GM19240 (cell line): ENCODE data around the gene TTC39A.

Experiments
- DNase-seq: peaks from one replicate; pipeline ENCODE4 v3.0.0; 2011; ENCODE audit warnings: low spot score; ENCODE audit not compliant: insufficient read length

TTC39A gene

DNA sequence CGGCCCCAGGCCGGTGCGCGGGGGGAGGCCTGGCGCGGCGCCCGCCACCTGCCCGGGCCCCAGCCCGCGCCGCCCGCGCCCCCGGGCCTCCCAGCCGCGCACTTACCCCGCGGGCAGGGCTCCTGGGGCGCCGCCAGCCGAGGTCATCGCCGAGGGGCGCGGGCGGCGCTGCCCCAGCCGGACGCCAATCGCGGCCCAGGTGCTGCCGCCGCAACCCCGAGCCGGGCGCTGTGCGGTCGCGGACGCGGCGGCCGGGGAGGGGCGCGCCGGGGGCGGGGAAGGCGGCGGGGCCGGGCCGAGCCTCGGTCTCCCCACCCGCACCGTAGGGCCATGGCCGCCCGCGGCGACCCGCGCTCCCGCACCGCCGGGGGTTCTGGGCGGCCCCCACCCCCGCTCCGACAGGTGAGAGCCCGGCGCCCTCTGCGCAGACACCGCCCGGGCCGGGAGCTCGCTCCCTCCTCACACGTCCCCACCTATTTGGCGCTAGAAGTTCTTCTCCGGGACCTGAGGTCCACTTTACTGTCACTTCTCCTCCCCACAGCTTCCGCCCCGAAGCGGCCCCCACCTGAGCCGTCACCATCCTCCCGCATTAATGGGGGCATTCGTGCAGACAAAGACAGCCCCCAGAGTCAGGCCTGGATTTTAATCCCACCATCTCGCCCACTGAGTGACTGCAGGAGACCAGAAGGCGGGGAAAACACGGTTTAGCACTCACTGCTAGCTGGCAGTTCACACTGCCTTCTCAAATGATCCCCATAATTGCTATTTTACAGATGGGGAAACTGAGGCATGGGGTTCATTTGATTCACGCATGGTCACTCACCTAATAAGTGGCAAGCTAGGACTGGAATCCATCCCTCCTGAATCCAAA lies at the start of gene TTC39A:
TSS of gene TTC39A (minus strand) at position 232 of the 871 bp plus-strand sequence. CDS start at position 147, 85 bp downstream.
- no peak for DNase-seq

DNA sequence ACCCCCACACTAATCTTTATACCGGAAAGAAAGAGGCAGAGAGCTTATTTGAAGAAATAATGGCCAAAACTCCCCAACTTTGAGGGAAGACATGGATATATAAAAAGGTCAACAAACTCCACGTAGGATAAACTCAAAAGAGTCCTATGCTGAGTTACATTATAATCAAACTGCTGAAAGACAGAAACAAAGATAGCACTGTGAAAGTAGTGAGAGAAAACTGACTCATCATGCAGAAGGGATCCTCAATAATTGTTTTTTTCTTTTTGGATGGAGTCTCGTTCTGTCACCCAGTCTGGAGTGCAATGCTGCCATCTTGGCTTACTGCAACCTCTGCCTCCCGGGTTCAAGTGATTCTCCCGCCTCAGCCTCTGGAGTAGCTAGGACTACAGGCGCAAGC lies 48.5 kb upstream of the TTC39A start:
- no peak for DNase-seq

DNA sequence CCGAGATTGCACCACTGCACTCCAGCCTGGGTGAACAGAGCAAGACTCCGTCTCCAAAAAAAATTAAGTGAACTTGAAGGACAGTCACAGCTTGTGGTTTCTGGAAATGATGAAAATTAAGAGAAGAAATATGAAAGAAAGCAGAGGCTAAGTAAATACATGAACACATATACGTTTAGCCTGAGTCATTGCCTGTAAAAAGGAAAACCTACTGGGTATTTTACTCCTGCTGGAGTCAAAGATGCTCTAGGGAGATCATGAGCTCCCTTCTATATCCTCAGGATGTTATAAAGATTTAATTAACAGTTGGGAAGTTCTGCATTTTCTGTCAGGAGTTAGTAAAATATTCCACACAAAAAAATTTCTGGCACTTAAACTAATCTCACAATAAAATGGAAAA lies 43.5 kb upstream of the TTC39A start:
- DNase-seq = no peak

DNA sequence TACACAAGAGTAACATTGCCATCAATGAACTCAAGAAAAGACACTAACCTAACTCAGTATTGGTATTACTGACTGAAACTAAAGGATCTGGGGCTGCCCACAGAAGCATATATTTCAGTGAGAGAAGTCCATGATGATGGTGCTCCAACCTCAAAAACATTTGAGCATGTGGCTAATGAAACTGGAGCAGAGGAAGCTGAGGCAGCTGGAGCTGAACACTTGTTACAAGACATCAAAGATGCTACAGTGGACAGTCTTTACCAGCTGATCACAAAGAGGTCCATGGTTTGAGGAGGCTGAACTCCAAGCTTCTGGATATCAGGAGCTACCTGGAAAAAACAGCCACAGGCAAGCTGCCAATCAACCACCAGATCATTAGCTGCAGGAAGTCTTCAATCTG lies 42.2 kb upstream of the TTC39A start:
- no peak for DNase-seq

DNA sequence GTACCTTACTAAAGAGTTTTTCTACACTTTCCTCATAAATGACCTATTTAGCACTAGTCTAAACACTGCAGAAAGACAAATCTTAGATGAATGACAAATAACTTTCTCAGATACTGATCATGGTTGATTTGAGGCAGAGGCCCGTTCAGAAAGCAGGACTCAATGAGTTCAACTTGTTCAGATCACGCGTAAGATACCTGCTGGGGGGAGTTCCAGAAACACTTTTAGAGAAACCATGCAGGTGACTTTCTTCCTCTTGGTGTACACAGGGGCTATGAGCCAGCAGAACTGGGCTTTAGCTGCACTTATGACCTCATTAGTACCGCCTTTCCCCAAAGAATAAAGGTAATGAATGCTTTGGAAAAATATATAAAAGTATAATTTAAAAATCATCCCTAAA lies 38.8 kb upstream of the TTC39A start:
- no peak for DNase-seq

DNA sequence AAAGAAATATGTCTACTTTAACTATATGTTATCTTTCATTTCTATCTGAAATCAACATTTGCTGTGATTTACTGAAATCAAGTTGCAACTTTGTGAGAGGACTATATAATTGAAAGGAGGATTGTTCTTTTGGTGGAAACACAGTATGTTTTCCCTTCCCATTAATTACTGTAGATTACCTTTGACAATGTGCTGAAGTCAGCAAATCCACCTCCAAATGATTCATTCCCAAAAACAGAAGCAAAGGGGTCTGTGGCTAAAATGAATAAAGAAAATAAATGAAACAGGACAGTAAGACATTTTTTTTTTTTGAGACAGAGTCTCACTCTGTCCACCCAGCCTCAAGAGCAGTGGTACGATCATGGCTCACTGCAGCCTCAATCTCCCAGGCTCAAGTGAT lies 35.4 kb upstream of the TTC39A start:
- no peak for DNase-seq

DNA sequence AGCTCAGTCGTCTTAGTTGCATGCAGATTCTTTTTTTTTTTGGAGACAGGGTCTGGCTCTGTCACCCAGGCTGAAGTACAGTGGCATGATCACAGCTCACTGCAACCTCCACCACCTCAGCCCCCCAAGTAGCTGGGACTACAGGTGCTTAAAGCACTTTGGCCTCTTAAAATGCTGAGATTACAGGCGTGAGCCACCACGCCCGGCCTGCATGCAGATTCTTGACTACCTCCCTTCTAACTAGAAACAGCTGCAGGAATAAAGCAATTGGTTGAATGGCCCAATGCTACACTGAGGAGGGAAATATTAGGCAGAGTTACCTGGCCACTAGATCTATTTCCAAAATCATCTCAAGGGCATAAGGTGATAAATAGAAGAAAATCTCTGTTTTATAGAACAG lies 29.5 kb upstream of the TTC39A start:
- no peak for DNase-seq

DNA sequence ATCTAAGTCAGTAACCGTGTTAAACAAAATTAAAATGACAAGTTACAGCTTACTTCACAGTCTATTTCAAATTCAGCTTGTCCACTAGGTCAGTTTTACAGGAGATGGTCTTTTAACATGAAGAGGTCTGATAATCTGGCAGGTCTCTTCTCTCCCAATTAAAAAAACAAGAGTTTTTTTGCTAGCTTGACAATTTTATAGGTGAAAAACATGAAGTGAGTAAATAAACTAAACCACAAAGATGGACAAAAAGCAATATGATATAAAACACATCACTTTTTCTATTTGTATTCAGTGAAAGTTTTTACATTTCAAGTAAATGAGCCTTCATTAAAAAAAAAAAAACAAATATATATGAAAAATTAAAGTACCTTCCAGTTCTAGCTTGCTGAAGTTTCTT lies 25.0 kb upstream of the TTC39A start:
- no peak for DNase-seq

DNA sequence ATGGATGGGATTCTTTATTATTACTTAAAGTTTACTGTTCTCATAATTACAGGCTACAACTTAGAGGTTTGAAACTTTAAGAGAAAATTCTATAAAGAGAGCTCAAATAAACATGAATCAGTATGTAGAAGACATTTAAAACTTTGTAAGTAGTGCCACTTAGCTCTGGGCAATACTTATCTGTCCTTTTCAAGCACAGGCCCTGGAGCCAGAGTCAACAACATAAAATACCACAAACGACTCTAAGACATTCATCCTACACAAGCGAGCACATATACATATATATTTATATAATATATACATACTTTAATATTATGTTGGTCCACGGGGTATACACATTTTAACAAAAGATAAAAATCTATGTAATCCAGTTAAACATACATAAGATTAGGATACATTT lies 24.1 kb upstream of the TTC39A start:
- DNase-seq = no peak

DNA sequence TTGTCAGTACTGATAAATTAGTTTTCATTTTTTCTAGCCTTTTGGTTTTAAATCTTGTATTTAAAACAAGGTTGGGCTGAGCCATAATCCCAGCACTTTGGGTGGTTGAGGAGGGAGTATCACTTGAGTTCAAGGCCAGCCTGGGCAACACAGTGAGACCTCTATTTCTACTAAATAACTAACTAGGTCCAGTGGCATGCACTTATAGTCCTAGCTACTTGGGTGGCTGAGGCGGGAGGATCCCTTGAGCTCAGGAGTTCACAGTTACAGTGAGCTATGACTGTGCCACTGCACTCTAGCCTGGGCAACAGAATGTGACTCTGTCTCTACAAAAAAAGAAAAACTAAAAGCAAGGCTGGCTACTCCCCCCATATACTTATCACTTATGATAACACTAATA lies 21.5 kb upstream of the TTC39A start:
- DNase-seq = no peak

DNA sequence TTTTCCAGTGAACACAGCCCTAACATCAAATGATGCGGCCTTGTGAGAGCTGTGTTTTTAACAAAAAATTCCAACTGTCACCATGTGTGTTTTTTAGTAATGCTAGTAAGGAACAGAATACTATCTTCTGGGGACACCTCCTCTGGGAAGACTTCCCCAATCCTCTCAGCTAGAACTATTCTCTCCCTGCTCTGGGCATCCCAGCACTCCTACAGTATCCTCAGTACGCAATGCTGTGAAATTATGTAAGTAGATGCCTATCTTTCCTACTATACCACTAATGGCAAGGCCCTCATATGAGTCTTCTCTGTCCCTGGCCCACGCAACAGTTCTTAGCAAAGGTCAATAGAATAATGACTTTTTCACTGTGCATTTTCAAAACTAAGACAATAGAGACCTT lies 19.5 kb upstream of the TTC39A start:
- DNase-seq = no peak

DNA sequence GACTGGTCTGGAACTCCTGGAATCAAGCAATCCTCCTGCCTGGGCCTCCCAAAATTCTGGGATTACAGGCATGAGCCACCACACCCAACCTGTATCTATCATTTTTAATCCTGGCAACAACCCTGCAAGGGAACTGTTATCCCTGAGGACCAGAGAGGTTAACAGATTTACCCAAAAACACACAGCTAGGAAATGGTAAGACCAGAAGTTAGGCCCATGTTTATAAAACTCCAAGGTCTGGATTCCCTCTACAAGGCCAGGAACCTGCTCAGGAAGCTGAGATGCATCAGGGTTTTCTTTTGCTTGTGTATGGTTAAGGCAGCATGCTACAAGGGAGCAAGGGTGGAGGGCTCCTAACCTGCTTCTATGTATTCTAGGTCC lies 17.8 kb upstream of the TTC39A start:
- no peak for DNase-seq

DNA sequence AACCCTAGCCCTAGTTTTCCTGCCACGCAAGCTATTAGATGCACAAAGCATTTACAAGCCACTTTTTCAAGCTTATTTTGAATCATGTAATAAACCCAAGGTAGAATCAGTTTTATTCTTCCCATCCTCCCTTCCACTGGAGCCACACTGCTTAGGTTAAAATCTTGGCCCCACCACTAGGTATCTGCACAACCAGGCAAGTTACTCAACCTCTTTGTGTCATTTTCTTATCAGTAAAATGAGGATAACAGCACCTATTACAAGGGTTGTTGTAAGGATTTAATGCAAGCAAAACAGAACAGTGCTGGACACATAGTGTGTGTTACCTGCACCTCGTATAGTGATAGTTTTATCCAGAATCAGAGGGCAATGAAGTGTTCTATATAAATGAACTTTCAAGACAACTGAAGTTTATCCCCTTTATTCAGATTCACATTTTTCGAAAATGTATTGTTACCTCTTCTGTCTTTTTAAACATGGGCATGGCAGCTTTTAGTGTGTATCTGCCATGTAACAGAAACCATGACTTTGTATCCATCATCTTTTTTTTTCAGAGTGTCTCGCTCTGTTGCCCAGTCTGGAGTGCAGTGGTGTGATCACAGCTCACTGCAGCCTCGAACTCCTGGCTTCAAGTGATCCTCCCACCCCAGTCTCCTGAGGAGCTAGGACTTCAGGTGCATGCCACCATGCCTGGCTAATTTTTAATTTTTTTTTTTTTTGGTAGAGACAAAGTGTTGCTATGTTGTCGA lies 17.2 kb upstream of the TTC39A start:
- no peak for DNase-seq

DNA sequence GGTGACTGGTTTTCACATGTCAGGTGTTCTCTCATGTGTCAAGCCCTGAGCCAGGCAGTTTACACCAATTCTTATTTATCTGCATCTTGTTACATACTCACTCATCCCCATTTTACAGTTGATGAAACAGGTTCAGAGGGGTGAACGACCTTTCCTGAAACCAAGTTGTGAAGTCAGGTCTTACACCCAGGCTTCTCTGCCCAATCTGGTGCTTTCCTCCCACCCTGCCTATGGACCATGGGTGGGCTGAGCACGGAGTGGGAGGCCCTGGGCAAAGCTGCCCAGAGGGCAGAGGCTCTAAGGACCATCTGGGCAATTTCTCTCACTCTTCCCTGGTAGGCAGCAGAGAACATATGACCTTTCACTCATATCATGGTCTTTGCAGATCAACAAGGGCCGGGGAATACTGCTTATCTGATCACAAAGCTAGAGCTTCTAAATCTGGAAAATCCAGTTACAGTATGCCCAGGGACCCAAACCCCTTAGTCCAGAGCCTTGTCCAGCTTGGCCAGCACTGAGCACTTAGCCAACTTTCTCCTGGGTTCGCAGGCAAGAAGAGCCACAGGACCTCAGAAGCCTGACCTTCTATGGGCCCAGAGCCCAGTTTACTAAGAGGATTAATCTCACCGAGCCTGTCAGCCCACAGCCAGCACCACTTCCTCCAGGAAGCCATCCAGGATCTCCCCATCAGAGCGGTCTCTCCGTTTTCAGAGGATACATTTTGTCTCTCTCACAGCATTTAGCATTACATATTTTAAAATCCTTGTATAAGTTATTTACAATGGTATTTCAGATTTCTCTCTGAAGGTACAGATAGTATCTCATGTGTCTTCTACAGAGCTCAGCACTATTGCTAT lies 16.0 kb upstream of the TTC39A start:
- no peak for DNase-seq

DNA sequence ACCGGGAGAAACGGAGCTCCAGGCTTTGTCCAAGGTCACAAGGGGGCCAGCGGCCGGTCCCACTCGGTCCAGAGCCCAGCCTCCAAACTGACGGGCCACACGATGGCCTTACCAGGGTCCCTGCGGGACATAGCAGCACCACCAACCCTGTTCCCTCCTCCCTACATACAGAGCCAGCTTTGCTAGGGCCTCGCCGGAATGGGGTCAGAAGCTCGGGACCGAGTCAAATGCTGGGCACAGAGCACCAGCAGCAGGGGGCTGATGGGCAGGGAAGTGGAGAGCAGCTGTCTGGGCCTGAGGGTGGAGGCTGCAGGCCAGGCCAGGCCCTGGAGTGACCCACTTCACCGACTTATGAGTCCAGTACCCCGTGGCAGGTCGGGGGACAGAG lies 14.9 kb upstream of the TTC39A start:
- no peak for DNase-seq

DNA sequence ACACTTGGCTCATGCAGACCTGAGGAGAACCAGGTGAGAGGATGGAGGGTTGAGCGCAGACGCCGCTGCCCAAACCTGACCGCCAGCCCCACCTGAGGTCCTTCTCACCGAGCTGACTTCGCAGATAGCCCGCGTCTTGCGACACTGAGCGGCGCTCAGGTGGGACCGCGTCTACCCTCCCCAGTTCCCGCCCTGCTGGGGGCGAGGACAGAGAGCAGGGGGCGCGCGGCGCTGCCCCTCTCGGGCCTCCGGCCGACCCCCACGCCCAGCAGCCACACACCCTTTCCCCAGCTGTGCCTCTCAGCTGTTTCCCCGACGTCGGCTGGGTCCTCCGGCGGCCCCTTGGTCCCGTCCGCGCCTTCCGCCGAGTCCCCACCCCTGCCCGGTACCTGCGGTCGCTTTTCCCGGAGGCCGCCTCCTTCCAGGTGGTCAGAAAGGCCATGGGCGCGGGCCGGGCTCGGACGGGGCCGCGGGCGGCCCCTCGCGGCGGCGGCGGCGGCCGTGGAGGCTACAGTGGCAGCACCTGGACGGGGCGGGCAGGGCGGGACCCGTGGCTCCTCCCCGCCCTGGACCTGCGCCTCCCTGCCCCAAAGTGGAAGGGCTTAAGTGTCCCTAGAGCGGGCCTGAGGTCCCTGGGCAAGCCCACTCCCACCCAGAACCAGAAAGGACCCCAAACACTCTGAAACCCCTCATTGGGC lies 14.4 kb upstream of the TTC39A start:
- DNase-seq = no peak

DNA sequence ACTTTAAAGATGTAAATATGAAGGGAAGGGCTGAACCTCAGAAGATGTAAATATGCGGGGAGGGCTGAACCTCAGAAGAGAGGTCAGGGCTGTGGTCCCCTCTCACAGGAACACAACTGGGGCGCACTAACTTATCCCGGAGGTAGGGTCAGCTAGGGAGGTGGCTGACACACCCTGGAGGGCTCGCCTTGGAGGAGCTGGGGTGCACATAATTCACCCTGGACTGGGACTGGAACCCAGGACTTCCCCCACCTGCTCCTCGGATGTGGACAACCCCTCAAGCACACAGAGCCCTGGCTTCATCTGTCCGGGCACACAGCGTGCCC lies 13.9 kb upstream of the TTC39A start:
- DNase-seq = no peak

DNA sequence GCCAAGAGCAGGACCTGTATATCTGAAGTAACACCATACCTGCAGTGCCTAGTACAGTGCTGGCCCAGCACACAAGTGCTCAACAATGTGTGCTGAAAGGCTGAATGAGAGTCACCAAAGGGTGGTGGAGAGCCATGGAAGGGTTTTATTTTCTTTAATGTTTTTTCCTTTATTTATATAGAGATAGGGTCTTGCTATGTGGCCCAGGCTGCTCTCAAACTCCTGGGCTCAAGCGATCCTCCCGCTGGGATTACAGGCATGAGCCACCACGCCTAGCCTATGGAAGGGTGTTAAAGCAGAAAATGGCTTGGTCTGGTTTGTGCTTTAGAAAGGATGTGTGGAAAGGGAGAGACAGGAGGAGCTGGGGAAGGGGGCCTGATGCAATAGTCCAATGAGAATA lies 13.3 kb upstream of the TTC39A start:
- no peak for DNase-seq

DNA sequence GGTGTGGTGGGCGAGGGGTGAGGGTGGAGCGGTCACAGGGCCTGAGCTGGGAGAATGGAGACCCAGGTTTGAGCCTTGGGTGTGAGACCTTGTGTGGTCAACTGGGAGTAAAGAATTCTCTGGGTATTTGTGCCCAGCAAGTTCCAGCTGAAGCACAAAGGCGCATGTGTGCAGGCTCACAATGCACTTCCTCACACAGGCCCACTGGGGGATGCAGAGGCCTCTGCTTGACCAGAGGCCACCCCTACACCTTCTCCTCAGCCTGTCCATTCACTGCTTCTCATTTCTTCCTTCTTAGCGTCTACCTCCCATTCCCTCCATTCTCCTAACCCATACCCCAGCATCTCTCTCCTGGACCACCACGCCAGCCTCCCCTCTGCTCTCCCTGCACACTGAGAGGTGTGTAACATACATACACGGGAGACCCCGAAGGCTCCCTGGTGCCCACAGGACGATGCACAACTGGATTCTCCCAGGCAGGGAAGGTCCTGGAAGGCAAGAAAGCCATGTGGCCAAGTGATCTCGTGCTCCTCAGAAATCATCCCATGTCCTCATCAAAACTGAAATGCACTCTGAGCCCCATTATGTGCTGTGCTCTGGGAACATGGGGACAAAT lies 12.3 kb upstream of the TTC39A start:
- no peak for DNase-seq

DNA sequence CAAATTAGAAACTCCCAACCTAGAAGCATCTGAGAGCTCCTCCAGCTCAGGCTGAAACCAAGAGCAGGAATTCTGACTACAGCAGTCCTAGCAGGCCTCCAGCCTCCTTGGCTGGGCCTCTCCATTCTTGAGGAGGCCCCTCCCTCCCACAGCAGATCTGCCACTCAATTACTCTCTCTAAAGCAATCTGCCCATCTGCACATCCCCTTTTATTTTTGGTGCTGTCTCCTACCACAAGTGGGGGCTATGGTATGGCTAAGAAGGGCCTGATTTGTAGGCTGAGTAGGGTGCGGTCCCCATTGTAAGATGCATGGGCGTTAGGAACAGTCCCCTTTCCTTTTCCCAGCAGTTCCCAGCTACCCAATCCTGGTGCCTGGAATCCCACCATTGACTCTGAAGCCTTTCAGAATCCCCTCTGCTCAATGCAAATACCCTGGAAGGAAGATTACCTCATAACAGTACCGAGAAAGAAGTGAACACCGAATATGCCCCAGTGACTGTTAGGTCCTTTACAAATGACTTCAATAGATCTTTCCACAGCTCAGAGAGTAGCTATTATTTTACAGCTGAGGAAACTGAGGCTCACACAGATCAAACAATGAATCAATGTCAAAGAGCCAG lies 11.6 kb upstream of the TTC39A start:
- peak; percentile 57 for DNase-seq

DNA sequence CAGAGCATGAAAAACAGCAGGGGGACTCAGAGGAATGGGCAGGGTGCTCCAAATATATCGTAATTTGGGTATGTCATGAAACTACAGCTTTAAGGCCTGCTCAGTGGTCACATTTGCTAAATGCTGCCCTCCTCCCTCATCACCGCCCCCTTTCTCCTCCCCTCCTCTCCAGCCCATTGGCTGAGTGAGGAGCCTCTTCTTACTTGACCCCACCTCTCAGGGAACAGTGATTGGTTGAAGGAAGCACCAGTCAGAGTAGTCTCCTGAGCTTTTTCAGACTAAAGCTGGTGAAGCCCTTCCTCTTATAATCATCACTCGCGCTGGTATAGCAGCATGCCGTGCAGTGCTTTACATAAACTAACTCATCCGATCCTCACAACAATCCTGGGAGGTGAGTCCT lies 10.0 kb upstream of the TTC39A start:
- no peak for DNase-seq
